Colonic mucosa (tissue), 4 donors: ENCODE data around the gene UPF3A. TPM values are rescaled to one million over a fixed set of nuclear protein-coding genes. Genes with fewer than 3 reads are reported as not detected.

ENCODE experiments used
- DNase-seq: peaks from one replicate; pipeline ENCODE4 v3.0.0-alpha.2; 2020
- H3K27ac ChIP-seq: fragments of 200-600 bp; one replicate; pipeline ENCODE4 v1.8.0; 2021
- H3K27me3 ChIP-seq: fragments of 200-600 bp; one replicate; pipeline ENCODE4 v1.8.0; 2021
- H3K36me3 ChIP-seq: fragments of 200-600 bp; one replicate; pipeline ENCODE4 v1.8.0; 2021
- H3K4me1 ChIP-seq: fragments of 200-600 bp; one replicate; pipeline ENCODE4 v1.8.0; 2021; ENCODE audit warnings: mild to moderate bottlenecking
- H3K4me3 ChIP-seq: fragments of 200-600 bp; one replicate; pipeline ENCODE4 v1.8.0; 2021
- H3K9ac ChIP-seq, 2 donors: one replicate each; pipeline ENCODE4 v1.7.0; 2013; ENCODE audit warnings: control low read depth in 2 of 2, low read depth in 2 of 2, low read length in 2 of 2
- H3K9me3 ChIP-seq: fragments of 200-600 bp; one replicate; pipeline ENCODE4 v1.8.0; 2021
- intact Hi-C: fragments of 100-400 bp; cut with DNase I; formaldehyde crosslinking; loops from one replicate; pipeline ENCODE4 v1.14.1; 2022
- total RNA-seq, 2 donors: library from RNA; stranded (reverse); fragmentation: NEBNext Ultra II Directional in 1 of 2; extraction: Animal tissue kit (Norgen Biotek cat#: 25700) in 1 of 2; gene quantifications; one replicate each; pipeline ENCODE4 v1.2.1, GENCODE V29; 2021
- TF ChIP-seq, protein P1 (sequence below): fragments of 200-600 bp; IDR thresholded peaks from one replicate; pipeline ENCODE4 v1.8.0; 2022; ENCODE audit warnings: antibody characterized with exemption, mild to moderate bottlenecking
- donor health status: healthy.
- donor health status: DM: no; HTN: no; CAD: no.
- donor health status: DM: no; HTN: no; CAD: no.

The UPF3A gene
- total RNA-seq, 2 donors from 2014 or later = 22.1 to 29.7 TPM

DNA sequence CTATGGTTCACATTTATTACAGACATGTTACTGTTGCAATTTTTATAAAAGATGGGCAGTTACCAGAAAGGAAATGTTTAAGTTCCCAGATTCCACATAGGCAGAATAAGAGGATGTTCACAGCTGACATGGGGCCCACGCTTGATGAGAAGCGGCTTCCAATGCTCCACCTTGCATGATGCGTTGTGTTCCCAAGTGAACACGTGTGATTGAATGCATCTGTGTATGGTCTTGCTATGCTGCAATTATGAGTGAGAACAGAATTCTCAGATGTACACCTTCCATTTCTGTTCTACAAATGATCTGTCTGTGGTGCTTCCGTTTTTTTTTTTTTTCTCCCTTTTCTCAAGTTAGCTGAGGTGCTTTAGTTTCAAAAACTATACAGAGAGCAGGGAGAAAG is 15.5 kb downstream of the UPF3A start:
- Histone ChIP-seq H3K27me3 (no peaks in the 10 kb centered on the region), H3K4me1 (no peaks in the 10 kb centered on the region), H3K9ac (no peak overlapping the region), H3K36me3 (no peaks in the 10 kb centered on the region), H3K4me3 (no peak overlapping the region), H3K9me3 (no peaks in the 10 kb centered on the region), H3K27ac (no peak overlapping the region)
- DNase-seq = no peak
- intact Hi-C loops = no loop called here
- TF ChIP-seq, protein P1, sequence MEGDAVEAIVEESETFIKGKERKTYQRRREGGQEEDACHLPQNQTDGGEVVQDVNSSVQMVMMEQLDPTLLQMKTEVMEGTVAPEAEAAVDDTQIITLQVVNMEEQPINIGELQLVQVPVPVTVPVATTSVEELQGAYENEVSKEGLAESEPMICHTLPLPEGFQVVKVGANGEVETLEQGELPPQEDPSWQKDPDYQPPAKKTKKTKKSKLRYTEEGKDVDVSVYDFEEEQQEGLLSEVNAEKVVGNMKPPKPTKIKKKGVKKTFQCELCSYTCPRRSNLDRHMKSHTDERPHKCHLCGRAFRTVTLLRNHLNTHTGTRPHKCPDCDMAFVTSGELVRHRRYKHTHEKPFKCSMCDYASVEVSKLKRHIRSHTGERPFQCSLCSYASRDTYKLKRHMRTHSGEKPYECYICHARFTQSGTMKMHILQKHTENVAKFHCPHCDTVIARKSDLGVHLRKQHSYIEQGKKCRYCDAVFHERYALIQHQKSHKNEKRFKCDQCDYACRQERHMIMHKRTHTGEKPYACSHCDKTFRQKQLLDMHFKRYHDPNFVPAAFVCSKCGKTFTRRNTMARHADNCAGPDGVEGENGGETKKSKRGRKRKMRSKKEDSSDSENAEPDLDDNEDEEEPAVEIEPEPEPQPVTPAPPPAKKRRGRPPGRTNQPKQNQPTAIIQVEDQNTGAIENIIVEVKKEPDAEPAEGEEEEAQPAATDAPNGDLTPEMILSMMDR = no peak

DNA sequence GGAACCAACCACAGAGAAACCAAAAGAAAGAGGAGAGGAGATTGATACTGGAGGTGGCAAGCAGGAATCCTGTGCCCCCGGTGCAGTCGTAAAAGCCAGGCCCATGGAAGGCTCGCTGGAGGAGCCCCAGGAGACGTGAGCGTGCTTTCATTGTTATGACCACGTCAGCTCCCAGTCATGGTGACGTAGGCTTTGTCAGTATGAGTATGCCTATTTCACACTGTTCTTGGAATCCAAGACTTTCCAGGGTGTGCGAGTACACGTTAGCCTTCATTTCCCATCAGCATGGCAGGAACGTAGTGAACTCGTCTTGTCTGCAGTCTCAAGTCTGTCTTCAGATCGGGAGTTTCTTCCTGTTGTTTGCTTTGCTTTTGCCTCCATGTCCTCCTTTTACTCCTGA is 17.5 kb downstream of the UPF3A start:
- no peak for DNase-seq

DNA sequence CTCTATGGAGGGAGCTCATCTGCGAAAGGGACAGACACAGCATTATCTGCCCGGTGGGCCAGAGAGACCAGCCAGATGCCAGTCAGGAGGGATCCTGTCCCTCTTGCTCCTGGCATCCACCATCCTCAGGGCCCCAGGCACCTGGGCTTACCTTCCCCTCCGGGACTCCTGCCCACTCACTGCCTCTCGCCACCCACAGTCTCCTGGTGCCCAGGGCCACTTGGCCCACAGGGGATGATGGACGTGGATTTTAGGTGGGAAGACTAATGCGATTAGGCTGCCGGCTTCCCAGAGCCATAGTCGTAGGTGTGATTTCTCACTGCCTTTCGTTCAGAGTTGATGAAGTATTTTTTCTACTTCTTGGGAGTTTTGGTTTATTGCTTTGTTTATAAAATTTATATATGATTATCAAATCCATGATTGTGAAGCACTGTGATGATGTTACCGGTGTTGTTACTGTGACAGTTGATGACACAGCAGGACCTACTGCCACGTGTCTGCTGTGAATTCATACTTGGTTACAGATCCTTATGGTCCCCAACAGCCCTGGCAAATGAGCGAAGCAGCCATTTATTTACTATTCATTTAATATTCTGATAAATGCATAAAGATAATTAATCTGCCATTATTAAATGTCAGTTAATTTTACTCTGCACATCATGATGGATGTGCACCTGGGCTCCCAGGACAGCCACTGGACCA is 18.4 kb downstream of the UPF3A start:
- Histone ChIP-seq H3K4me1 (no peaks in the 10 kb centered on the region), H3K27me3 (no peaks in the 10 kb centered on the region), H3K36me3 (peaks cover 4% of the 10 kb centered on the region), H3K9ac (no peak overlapping the region), H3K4me3 (no peak overlapping the region), H3K27ac (no peak overlapping the region), H3K9me3 (no peaks in the 10 kb centered on the region)
- DNase-seq = no peak
- intact Hi-C loops = no loop called here
- TF ChIP-seq, protein P1 = no peak

More for the DNA sequence above, 17.5 kb downstream of the UPF3A start:
- Histone ChIP-seq H3K9ac (no peak overlapping the region), H3K4me1 (no peaks in the 10 kb centered on the region), H3K4me3 (no peak overlapping the region), H3K27ac (no peak overlapping the region), H3K9me3 (no peaks in the 10 kb centered on the region), H3K27me3 (no peaks in the 10 kb centered on the region), H3K36me3 (peaks cover 4% of the 10 kb centered on the region)
- intact Hi-C loops = no loop called here
- TF ChIP-seq, protein P1 = no peak

- H3K27me3 ChIP-seq = no peaks in the 10 kb centered on the region
- peaks cover 4% of the 10 kb centered on the region for H3K36me3 ChIP-seq
- H3K4me1 ChIP-seq = no peaks in the 10 kb centered on the region
- intact Hi-C loops = no loop called here
- no peak overlapping the region for H3K27ac ChIP-seq
- no peaks in the 10 kb centered on the region for H3K9me3 ChIP-seq
- TF ChIP-seq, protein P1 = no peak
- no peak overlapping the region for H3K9ac ChIP-seq
- DNase-seq = no peak
- H3K4me3 ChIP-seq = no peak overlapping the region
Observed at GRCh38 chr13:114303700-114304327, 22.4 kb downstream of the UPF3A start.

DNA sequence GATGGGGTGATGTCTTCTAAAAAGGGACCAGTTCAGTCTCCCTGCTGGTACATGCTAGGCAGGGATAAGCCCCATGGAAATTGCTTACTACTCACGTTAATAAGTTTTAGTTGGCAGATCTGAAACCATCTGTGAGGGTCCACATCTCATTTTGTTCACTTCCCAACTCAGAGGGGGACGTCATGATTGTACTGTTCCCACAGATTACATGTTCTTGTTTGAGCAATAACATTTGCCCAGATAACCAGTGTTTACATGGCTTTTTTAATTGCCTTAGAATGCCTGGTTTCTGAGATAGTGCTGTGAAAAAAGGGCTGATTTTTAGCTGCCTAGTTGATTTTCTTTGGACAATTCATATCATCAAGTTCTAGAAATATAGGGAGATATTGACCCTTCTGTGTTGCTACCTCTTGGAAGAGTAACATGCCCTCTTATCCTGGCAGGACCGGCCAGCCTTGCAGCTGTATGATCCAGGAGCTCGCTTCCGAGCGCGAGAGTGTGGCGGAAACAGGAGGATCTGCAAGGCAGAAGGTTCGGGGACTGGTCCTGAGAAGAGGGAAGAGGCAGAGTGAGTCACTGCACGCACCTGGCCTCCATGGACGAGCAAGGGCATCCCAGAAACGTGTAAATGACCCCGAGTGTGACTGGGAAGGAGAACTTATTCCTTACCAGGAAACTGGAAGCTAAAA is 23.1 kb downstream of the UPF3A start:
- TF ChIP-seq, protein P1 = no peak
- H3K9ac ChIP-seq = no peak overlapping the region
- no peak overlapping the region for H3K4me3 ChIP-seq
- H3K27ac ChIP-seq = no peak overlapping the region
- H3K27me3 ChIP-seq = no peaks in the 10 kb centered on the region
- intact Hi-C loops = no loop called here
- no peak for DNase-seq
- H3K36me3 ChIP-seq = peaks cover 4% of the 10 kb centered on the region
- no peaks in the 10 kb centered on the region for H3K4me1 ChIP-seq
- H3K9me3 ChIP-seq = no peaks in the 10 kb centered on the region
